Psoas muscle (tissue), 8 donors: ENCODE results near the gene SET. TPM values are rescaled to one million over a fixed set of nuclear protein-coding genes. Genes with fewer than 3 reads are reported as not detected.

Experiments used
- ATAC-seq, 4 donors: fragments of 200-7000 bp; cut with Tn5 transposase; one replicate each; pipeline ENCODE4 v1.9.1; 2020; ENCODE audit warnings: moderate library complexity in 3 of 4, mild to moderate bottlenecking in 2 of 4
- DNase-seq, 2 donors: peaks; one replicate each; pipeline ENCODE4 v3.0.0-alpha.2; 2020
- H3K27ac ChIP-seq: fragments of 200-600 bp; one replicate; pipeline ENCODE4 v1.8.0; 2022
- H3K27me3 ChIP-seq, 3 donors: fragments of 200-600 bp in 1 of 3; one replicate each; pipeline versions ENCODE4 v1.6.1 to v1.8.0; 2013 to 2022; ENCODE audit warnings: low read length in 2 of 3, mild to moderate bottlenecking in 2 of 3, moderate library complexity in 1 of 3; ENCODE audit not compliant: insufficient read depth in 3 of 3
- H3K36me3 ChIP-seq, 2 donors: fragments of 200-600 bp in 1 of 2; one replicate each; pipeline versions ENCODE4 v1.6.1 to v1.8.0; 2013 to 2022; ENCODE audit warnings: low read depth in 1 of 2, mild to moderate bottlenecking in 1 of 2, moderate library complexity in 1 of 2; ENCODE audit not compliant: insufficient read depth in 1 of 2
- H3K4me1 ChIP-seq: fragments of 200-600 bp; one replicate; pipeline ENCODE4 v1.8.0; 2022
- H3K4me3 ChIP-seq: fragments of 200-600 bp; one replicate; pipeline ENCODE4 v1.8.0; 2022; ENCODE audit warnings: mild to moderate bottlenecking
- H3K9me3 ChIP-seq: fragments of 200-600 bp; one replicate; pipeline ENCODE4 v1.8.0; 2022
- CTCF ChIP-seq: fragments of 200-600 bp; IDR thresholded peaks from one replicate; pipeline ENCODE4 v1.8.0; 2022; ENCODE audit warnings: antibody characterized with exemption
- WGBS, 3 donors: extraction: QIAGEN DNeasy Blood & Tissue Kit; methylation state at CpG; one replicate each; pipeline versions ENCODE4 v1.1.6 to v1.1.7; 2013; 5-methylcytosine and 5-hydroxymethylcytosine counted together
- intact Hi-C, 2 donors: fragments of 100-400 bp; cut with DNase I; formaldehyde crosslinking; loops; one replicate each; pipeline versions ENCODE4 v1.11.0 to v1.14.2; 2022
- polyA plus RNA-seq, 3 donors: library from polyadenylated mRNA; stranded (reverse); fragments of 200-250 nt; gene quantifications; one replicate each; pipeline ENCODE4 v1.2.3, GENCODE V29; 2013
- total RNA-seq, 4 donors: library from RNA; stranded (reverse); fragmentation: NEBNext Ultra II Directional in 2 of 4; extraction: Animal tissue kit (Norgen Biotek cat#: 25700) in 2 of 4; gene quantifications; one replicate each; pipeline versions ENCODE4 v1.2.1 to v1.2.4, GENCODE V29; 2021 to 2023
- donor health status: healthy with polysubstance abuse.
- donor health status: DM: no; HTN: no; CAD: no; lungs with moderate emphysema.
- donor health status: Bipolar disorder and iron deficiency.
- donor health status: healthy.
- donor health status: DM: yes; HTN: yes; CAD: no.
- donor health status: DM: no; HTN: no; CAD: no.
- donor health status: DM: no; HTN: no; CAD: no.
- donor health status: DM: yes; HTN: yes; CAD: no.

Gene SET
- total and polyA plus RNA-seq, 7 donors: 141 to 283 (median 228) TPM

- intact Hi-C loops: loop anchor here in 1 of 2 donors (10.0 kb wide), 1 partner anchor 222 kb away; the partner anchor contains the start of genes DOLK and NUP188
- no peak for ATAC-seq
- peaks cover 0 to 4% of the 10 kb centered on the region in 2 donors for H3K36me3 ChIP-seq
- DNase-seq: no peak
- 51 to 70% (median 60%) methylated on average over 9 of the region's 9 CpGs for WGBS, 3 donors
- no peak for TF ChIP-seq CTCF
- no peaks in the 10 kb centered on the region for H3K9me3 ChIP-seq
- H3K27me3 ChIP-seq: no peaks in the 10 kb centered on the region
- H3K27ac ChIP-seq: no peak overlapping the region
- H3K4me1 ChIP-seq: peaks cover 8% of the 10 kb centered on the region
- no peak overlapping the region for H3K4me3 ChIP-seq
Measured at GRCh38 chr9:128722380-128723351, 33.6 kb downstream of the SET start.

GRCh38 chr9:128723352-128723865 lies 34.4 kb downstream of the SET start:
- H3K4me3 ChIP-seq: peak overlapping the region; percentile 65
- intact Hi-C loops: loop anchor here in 1 of 2 donors (10.0 kb wide), 1 partner anchor 221 kb away; the partner anchor contains the start of genes DOLK and NUP188
- 39 to 46% (median 45%) methylated on average over 7 of the region's 7 CpGs for WGBS, 3 donors
- no peaks in the 10 kb centered on the region for H3K27me3 ChIP-seq
- peak overlapping the region; percentile 37 for H3K27ac ChIP-seq
- ATAC-seq (no peak), DNase-seq (no peak)
- no peaks in the 10 kb centered on the region for H3K9me3 ChIP-seq
- peaks cover 8% of the 10 kb centered on the region for H3K4me1 ChIP-seq
- no peak for TF ChIP-seq CTCF
- H3K36me3 ChIP-seq: peaks cover 0 to 4% of the 10 kb centered on the region in 2 donors

GRCh38 chr9:128723866-128724743 lies 35.1 kb downstream of the SET start, which contains the start of gene ZDHHC12:
Gene ZDHHC12, minus strand, starts transcription at chr9:128724127. Its CDS starts 34 bp downstream, at chr9:128724093.
- Histone ChIP-seq H3K27ac (peak within 1 kb of the TSS; percentile 37), H3K4me3 (peak within 1 kb of the TSS; percentile 65), H3K4me1 (peaks cover 8% of the 10 kb centered on the region), H3K27me3 (no peaks in the 10 kb centered on the region), H3K36me3 (peaks cover 0 to 4% of the 10 kb centered on the region in 2 donors), H3K9me3 (no peaks in the 10 kb centered on the region)
- WGBS, 3 donors: 1 to 2% (median 2%) methylated on average over 51 to 68 of the region's 68 CpGs
- intact Hi-C loops: loop anchor here in 1 of 2 donors (10.0 kb wide), 1 partner anchor 221 kb away; the partner anchor contains the start of genes DOLK and NUP188
- ATAC-seq (peak; percentile 96 to 97 (median 97)), DNase-seq (peak; percentile 97)
- TF ChIP-seq CTCF: no peak

GRCh38 chr9:128724744-128725211 lies 35.8 kb downstream of the SET start:
- intact Hi-C loops: loop anchor here (5.0 to 10.0 kb wide), 2 partner anchors 43 to 220 kb away; partner anchors contain the start of genes DOLK (in 1 of the 2) and NUP188 (in 1 of the 2)
- peaks cover 0 to 5% of the 10 kb centered on the region in 2 donors for H3K36me3 ChIP-seq
- peak; percentile 67 to 82 for DNase-seq
- peak in 2 of 4 donors; percentile 15 to 17 for ATAC-seq
- peak overlapping the region; percentile 65 for H3K4me3 ChIP-seq
- no peak for TF ChIP-seq CTCF
- H3K9me3 ChIP-seq: no peaks in the 10 kb centered on the region
- peaks cover 8% of the 10 kb centered on the region for H3K4me1 ChIP-seq
- 17 to 21% (median 18%) methylated on average over 10 of the region's 10 CpGs for WGBS, 3 donors
- H3K27ac ChIP-seq: no peak overlapping the region
- no peaks in the 10 kb centered on the region for H3K27me3 ChIP-seq
